B cell (primary cell): ENCODE results near the gene PLSCR4. TPM values are rescaled to one million over a fixed set of nuclear protein-coding genes. Genes with fewer than 3 reads are reported as not detected.

Source experiments
- ATAC-seq: fragments of 200-7000 bp; cut with Tn5 transposase; one replicate; pipeline ENCODE4 v1.10.0; 2021; ENCODE audit warnings: low read depth, mild to moderate bottlenecking, moderate number of reproducible peaks, moderate library complexity
- CTCF ChIA-PET: fragments of 350-600 bp; sonication (Branson Sonifier 250); formaldehyde crosslinking; loops from one replicate; lab custom pipeline; 2021; ENCODE audit warnings: antibody characterized with exemption, inconsistent platforms; lab: Charles Lee
- POLR2A ChIA-PET: fragments of 350-600 bp; sonication (Branson Sonifier 250); formaldehyde crosslinking; loops from one replicate; lab custom pipeline; 2021; ENCODE audit warnings: antibody characterized with exemption; lab: Charles Lee
- DNase-seq: peaks from one replicate; pipeline ENCODE4 v3.0.0; 2013
- H2AFZ ChIP-seq: 2 replicates; pipeline ENCODE4 v1.6.1; 2012; ENCODE audit warnings: mild to moderate bottlenecking, low read depth, low read length; ENCODE audit not compliant: insufficient read depth, poor library complexity, severe bottlenecking
- H3K27ac ChIP-seq, 2 donors: 1 replicate in 1 of 2; 2 replicates in 1 of 2; pipeline ENCODE4 v1.5.1; 2012 to 2013; ENCODE audit warnings: low read length in 2 of 2, mild to moderate bottlenecking in 2 of 2, moderate library complexity in 1 of 2
- H3K27me3 ChIP-seq, 4 experiments: fragments of 200-600 bp in 1 of 4; sonication (generic) in 1 of 4; replicated peaks in 1 of 4; 1 replicate in 2 of 4; 2 replicates in 2 of 4; pipeline versions ENCODE4 v1.6.1 to v1.7.0; 2013 to 2016; ENCODE audit warnings: low read length in 3 of 4, mild to moderate bottlenecking in 2 of 4, mixed read lengths in 1 of 4, moderate library complexity in 1 of 4; ENCODE audit not compliant: insufficient read depth in 4 of 4, control insufficient read depth in 3 of 4; ENCODE audit errors: control extremely low read depth in 1 of 4
- H3K36me3 ChIP-seq, 2 experiments: replicated peaks in 1 of 2; 1 replicate in 1 of 2; 2 replicates in 1 of 2; pipeline versions ENCODE4 v1.6.1 to v1.7.1; 2013; ENCODE audit warnings: low read length in 1 of 2; ENCODE audit not compliant: insufficient read depth in 2 of 2, control insufficient read depth in 1 of 2; ENCODE audit errors: control extremely low read depth in 1 of 2, extremely low read depth in 1 of 2
- H3K4me1 ChIP-seq, 2 donors: fragments of 200-600 bp in 1 of 2; sonication (generic) in 1 of 2; 1 replicate in 1 of 2; 2 replicates in 1 of 2; pipeline versions ENCODE4 v1.5.1 to v1.6.1; 2013 to 2017; ENCODE audit warnings: low read length in 2 of 2; ENCODE audit not compliant: control insufficient read depth in 2 of 2, insufficient read depth in 2 of 2
- H3K4me2 ChIP-seq: replicated peaks from 2 replicates; pipeline ENCODE3; 2012; ENCODE audit warnings: mild to moderate bottlenecking, low read depth, low read length; ENCODE audit not compliant: poor library complexity, severe bottlenecking
- H3K4me3 ChIP-seq, 5 experiments: fragments of 200-600 bp in 1 of 5; sonication (generic) in 1 of 5; 1 replicate in 3 of 5; 2 replicates in 2 of 5; pipeline versions ENCODE4 v1.5.1 to v1.7.0; 2011 to 2016; ENCODE audit warnings: low read length in 4 of 5, mild to moderate bottlenecking in 4 of 5, low read depth in 2 of 5, control low read depth in 1 of 5, moderate library complexity in 1 of 5; ENCODE audit not compliant: insufficient read depth in 1 of 5; ENCODE audit errors: control extremely low read depth in 1 of 5, extremely low read depth in 1 of 5
- H3K79me2 ChIP-seq: fragments of 200-600 bp; sonication (generic); one replicate; pipeline ENCODE4 v1.6.0; 2016; ENCODE audit warnings: low read length; ENCODE audit not compliant: control insufficient read depth, insufficient read depth
- H3K9ac ChIP-seq: fragments of 200-600 bp; sonication (generic); 2 replicates; pipeline ENCODE4 v1.6.1; 2017; ENCODE audit warnings: mild to moderate bottlenecking, low read length, moderate library complexity
- H3K9me3 ChIP-seq, 3 donors: one replicate each; pipeline versions ENCODE4 v1.6.1 to v1.7.1; 2013; ENCODE audit warnings: low read length in 2 of 3; ENCODE audit not compliant: control insufficient read depth in 2 of 3, insufficient read depth in 1 of 3; ENCODE audit errors: control extremely low read depth in 1 of 3
- H4K20me1 ChIP-seq: 2 replicates; pipeline ENCODE4 v1.6.0; 2012; ENCODE audit warnings: mild to moderate bottlenecking, low read length; ENCODE audit not compliant: insufficient read depth, control insufficient read depth, poor library complexity, severe bottlenecking
- H3K27ac Mint-ChIP-seq: one replicate; pipeline ENCODE4 v1.8.0; 2021; ENCODE audit warnings: mixed read lengths
- H3K27me3 Mint-ChIP-seq: one replicate; pipeline ENCODE4 v1.8.0; 2021; ENCODE audit warnings: mixed read lengths
- H3K4me1 Mint-ChIP-seq: one replicate; pipeline ENCODE4 v1.8.0; 2021; ENCODE audit warnings: mixed read lengths
- H3K4me3 Mint-ChIP-seq: one replicate; pipeline ENCODE4 v1.8.0; 2021; ENCODE audit warnings: mixed read lengths
- H3K9me3 Mint-ChIP-seq: one replicate; pipeline ENCODE4 v1.8.0; 2022; ENCODE audit warnings: mixed read lengths; ENCODE audit not compliant: insufficient read depth
- EZH2 ChIP-seq: IDR thresholded peaks from 2 replicates; pipeline ENCODE4 v1.6.1; 2012; ENCODE audit warnings: borderline replicate concordance, low read depth, mild to moderate bottlenecking, moderate library complexity, low read length; ENCODE audit not compliant: insufficient read depth, poor library complexity, severe bottlenecking
- WGBS: methylation state at CpG from one replicate; pipeline ENCODE4 v1.1.5; 2013; ENCODE audit warnings: missing lambda C conversion rate; ENCODE audit not compliant: insufficient coverage; 5-methylcytosine and 5-hydroxymethylcytosine counted together
- intact Hi-C: fragments of 100-400 bp; cut with micrococcal nuclease; formaldehyde crosslinking; loops from one replicate; pipeline ENCODE4 v1.10.0; 2022
- polyA plus RNA-seq: library from polyadenylated mRNA; depleted of rRNA; stranded (reverse); fragments of >200 nt; gene quantifications from 2 replicates; pipeline ENCODE4 v1.2.3, GENCODE V29; 2012
- total RNA-seq, 2 donors: library from RNA; stranded (reverse); fragments of 120-200 nt in 1 of 2; gene quantifications; 1 replicate in 1 of 2; 2 replicates in 1 of 2; pipeline versions ENCODE4 v1.2.3 to v1.2.4, GENCODE V29; 2013 to 2022
- TF ChIP-seq, protein P1 (sequence below): fragments of 200-600 bp; IDR thresholded peaks from one replicate; pipeline ENCODE4 v1.8.0; 2022; ENCODE audit warnings: antibody characterized with exemption, mild to moderate bottlenecking

PLSCR4 gene
- total and polyA plus RNA-seq, 2 donors (not counting 1 experiment from before 2014, with no cell fraction given), result not detected

GRCh38 chr3:146283781-146284445 is 33.0 kb upstream of the PLSCR4 start:
- H3K4me1 ChIP-seq, result no peaks in the 10 kb centered on the region
- no peaks in the 10 kb centered on the region for H3K9me3 ChIP-seq
- H3K27ac ChIP-seq, result no peak overlapping the region
- no peak overlapping the region for H3K4me3 ChIP-seq
- no CpG with 5 or more reads among the region's 1 CpG for WGBS
- H3K4me1 Mint-ChIP-seq, result no peaks in the 10 kb centered on the region
- H3K27me3 ChIP-seq, result no peaks in the 10 kb centered on the region
- no peak overlapping the region for H3K4me2 ChIP-seq
- no peak overlapping the region for H3K4me3 Mint-ChIP-seq
- ChIA-PET CTCF (no interaction called here), POLR2A (no interaction called here)
- DNase-seq, result no peak
- no peak for ATAC-seq
- no peak overlapping the region for H2AFZ ChIP-seq
- H3K9ac ChIP-seq, result no peak overlapping the region
- H3K9me3 Mint-ChIP-seq, result peaks cover 2% of the 10 kb centered on the region
- TF ChIP-seq, protein P1, sequence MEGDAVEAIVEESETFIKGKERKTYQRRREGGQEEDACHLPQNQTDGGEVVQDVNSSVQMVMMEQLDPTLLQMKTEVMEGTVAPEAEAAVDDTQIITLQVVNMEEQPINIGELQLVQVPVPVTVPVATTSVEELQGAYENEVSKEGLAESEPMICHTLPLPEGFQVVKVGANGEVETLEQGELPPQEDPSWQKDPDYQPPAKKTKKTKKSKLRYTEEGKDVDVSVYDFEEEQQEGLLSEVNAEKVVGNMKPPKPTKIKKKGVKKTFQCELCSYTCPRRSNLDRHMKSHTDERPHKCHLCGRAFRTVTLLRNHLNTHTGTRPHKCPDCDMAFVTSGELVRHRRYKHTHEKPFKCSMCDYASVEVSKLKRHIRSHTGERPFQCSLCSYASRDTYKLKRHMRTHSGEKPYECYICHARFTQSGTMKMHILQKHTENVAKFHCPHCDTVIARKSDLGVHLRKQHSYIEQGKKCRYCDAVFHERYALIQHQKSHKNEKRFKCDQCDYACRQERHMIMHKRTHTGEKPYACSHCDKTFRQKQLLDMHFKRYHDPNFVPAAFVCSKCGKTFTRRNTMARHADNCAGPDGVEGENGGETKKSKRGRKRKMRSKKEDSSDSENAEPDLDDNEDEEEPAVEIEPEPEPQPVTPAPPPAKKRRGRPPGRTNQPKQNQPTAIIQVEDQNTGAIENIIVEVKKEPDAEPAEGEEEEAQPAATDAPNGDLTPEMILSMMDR, result no peak
- no peak for TF ChIP-seq EZH2
- H3K27me3 Mint-ChIP-seq, result no peaks in the 10 kb centered on the region
- no peaks in the 10 kb centered on the region for H4K20me1 ChIP-seq
- H3K36me3 ChIP-seq, result no peaks in the 10 kb centered on the region
- intact Hi-C loops, result no loop called here
- no peaks in the 10 kb centered on the region for H3K79me2 ChIP-seq
- H3K27ac Mint-ChIP-seq, result no peak overlapping the region

DNA sequence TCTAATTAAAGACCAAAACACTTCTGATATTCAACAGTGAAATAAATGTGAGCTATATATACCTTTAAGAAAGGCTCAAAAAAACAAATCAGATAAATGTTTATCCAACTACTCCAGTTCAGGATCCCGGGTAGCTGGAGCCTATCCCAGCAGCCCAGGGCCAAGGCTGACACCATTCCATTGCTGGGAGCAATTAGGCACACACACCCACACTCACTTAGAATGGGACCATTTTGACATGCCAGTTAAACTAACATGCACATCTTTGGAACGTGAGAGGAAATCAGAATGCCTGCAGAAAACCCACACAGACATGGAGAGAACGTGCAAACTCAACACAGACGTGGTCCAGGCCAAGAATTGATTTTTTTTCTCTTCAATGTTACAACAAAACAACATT is 30.0 kb upstream of the PLSCR4 start:
- Histone ChIP-seq H4K20me1 (no peaks in the 10 kb centered on the region), H3K4me2 (no peak overlapping the region), H3K27ac (no peak overlapping the region), H3K36me3 (no peaks in the 10 kb centered on the region), H3K9me3 (no peaks in the 10 kb centered on the region), H2AFZ (no peak overlapping the region), H3K27me3 (no peaks in the 10 kb centered on the region), H3K9ac (no peak overlapping the region), H3K4me1 (no peaks in the 10 kb centered on the region), H3K4me3 (no peak overlapping the region), H3K79me2 (no peaks in the 10 kb centered on the region)
- ChIA-PET POLR2A (no interaction called here), CTCF (no interaction called here)
- no peak overlapping the region for H3K27ac Mint-ChIP-seq
- H3K4me3 Mint-ChIP-seq, result no peak overlapping the region
- TF ChIP-seq, protein P1, result no peak
- no peak for TF ChIP-seq EZH2
- WGBS, result 80% methylated on average over 3 of the region's 4 CpGs
- intact Hi-C loops, result no loop called here
- no peaks in the 10 kb centered on the region for H3K9me3 Mint-ChIP-seq
- H3K27me3 Mint-ChIP-seq, result no peaks in the 10 kb centered on the region
- DNase-seq, result no peak
- no peaks in the 10 kb centered on the region for H3K4me1 Mint-ChIP-seq
- ATAC-seq, result no peak
